HL-60 (cell line): ENCODE results near the gene PLXNA3.

Experiments used
- CTCF ChIP-seq: IDR thresholded peaks from one replicate; pipeline ENCODE4 v1.5.1; 2011; ENCODE audit warnings: low read length, control low read depth, inconsistent platforms; ENCODE audit not compliant: insufficient read depth
- GABPA ChIP-seq: IDR thresholded peaks from 2 replicates; pipeline ENCODE4 v1.6.1; 2012; ENCODE audit warnings: low read depth
- POLR2AphosphoS5 ChIP-seq: IDR thresholded peaks from 2 replicates; pipeline ENCODE4 v1.6.1; 2012; ENCODE audit warnings: low read depth
- SPI1 ChIP-seq: IDR thresholded peaks from 2 replicates; pipeline ENCODE4 v1.6.1; 2012; ENCODE audit warnings: low read depth, mild to moderate bottlenecking, borderline replicate concordance
- TF ChIP-seq, protein P1 (sequence below): IDR thresholded peaks from 2 replicates; pipeline ENCODE4 v1.6.1; 2012; ENCODE audit warnings: low read depth; ENCODE audit not compliant: insufficient replicate concordance

- no peak for TF ChIP-seq CTCF
- TF ChIP-seq POLR2AphosphoS5: no peak
- TF ChIP-seq, protein P1, sequence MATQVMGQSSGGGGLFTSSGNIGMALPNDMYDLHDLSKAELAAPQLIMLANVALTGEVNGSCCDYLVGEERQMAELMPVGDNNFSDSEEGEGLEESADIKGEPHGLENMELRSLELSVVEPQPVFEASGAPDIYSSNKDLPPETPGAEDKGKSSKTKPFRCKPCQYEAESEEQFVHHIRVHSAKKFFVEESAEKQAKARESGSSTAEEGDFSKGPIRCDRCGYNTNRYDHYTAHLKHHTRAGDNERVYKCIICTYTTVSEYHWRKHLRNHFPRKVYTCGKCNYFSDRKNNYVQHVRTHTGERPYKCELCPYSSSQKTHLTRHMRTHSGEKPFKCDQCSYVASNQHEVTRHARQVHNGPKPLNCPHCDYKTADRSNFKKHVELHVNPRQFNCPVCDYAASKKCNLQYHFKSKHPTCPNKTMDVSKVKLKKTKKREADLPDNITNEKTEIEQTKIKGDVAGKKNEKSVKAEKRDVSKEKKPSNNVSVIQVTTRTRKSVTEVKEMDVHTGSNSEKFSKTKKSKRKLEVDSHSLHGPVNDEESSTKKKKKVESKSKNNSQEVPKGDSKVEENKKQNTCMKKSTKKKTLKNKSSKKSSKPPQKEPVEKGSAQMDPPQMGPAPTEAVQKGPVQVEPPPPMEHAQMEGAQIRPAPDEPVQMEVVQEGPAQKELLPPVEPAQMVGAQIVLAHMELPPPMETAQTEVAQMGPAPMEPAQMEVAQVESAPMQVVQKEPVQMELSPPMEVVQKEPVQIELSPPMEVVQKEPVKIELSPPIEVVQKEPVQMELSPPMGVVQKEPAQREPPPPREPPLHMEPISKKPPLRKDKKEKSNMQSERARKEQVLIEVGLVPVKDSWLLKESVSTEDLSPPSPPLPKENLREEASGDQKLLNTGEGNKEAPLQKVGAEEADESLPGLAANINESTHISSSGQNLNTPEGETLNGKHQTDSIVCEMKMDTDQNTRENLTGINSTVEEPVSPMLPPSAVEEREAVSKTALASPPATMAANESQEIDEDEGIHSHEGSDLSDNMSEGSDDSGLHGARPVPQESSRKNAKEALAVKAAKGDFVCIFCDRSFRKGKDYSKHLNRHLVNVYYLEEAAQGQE: no peak
- no peak for TF ChIP-seq SPI1
- no peak for TF ChIP-seq GABPA
Observed at GRCh38 chrX:154516656-154517100, 58.6 kb downstream of the PLXNA3 start.
